H1 (cell line): ENCODE results near the gene PPARD. TPM values are rescaled to one million over a fixed set of nuclear protein-coding genes. Genes with fewer than 3 reads are reported as not detected.

Experiments used
- CTCF ChIA-PET: fragments of 300-600 bp; sonication (Branson Sonifier 250); formaldehyde crosslinking; loops from one replicate; lab custom pipeline; 2021; ENCODE audit not compliant: partially characterized antibody; lab: Charles Lee
- POLR2A ChIA-PET: fragments of 300-600 bp; sonication (Branson Sonifier 250); formaldehyde crosslinking; loops from one replicate; lab custom pipeline; 2021; ENCODE audit warnings: inconsistent platforms; ENCODE audit not compliant: partially characterized antibody; lab: Charles Lee
- DNase-seq, 2 experiments: peaks; one replicate each; pipeline versions ENCODE4 v3.0.0 to v3.0.0-alpha.2; 2010 to 2022; ENCODE audit warnings: low spot score in 2 of 2, low read depth in 1 of 2, mixed read lengths in 1 of 2
- FAIRE-seq: peaks from 2 replicates; lab custom pipeline; 2011; peaks lifted over from hg19 to GRCh38; lab: Jason Lieb, UNC
- H2AFZ ChIP-seq: 2 replicates; pipeline ENCODE4 v1.8.1; 2012; ENCODE audit warnings: low read length, inconsistent platforms
- H2AK5ac ChIP-seq: 2 replicates; pipeline ENCODE4 v1.6.1; 2013; ENCODE audit warnings: low read depth, low read length
- H2BK120ac ChIP-seq: replicated peaks from 2 replicates; pipeline ENCODE3; 2013; ENCODE audit warnings: low read depth, low read length, inconsistent platforms
- H2BK12ac ChIP-seq: 2 replicates; pipeline ENCODE4 v1.6.1; 2013; ENCODE audit warnings: low read depth, low read length
- H2BK15ac ChIP-seq: 2 replicates; pipeline ENCODE4 v1.6.1; 2013; ENCODE audit warnings: low read length
- H2BK20ac ChIP-seq: 2 replicates; pipeline ENCODE4 v1.6.1; 2013; ENCODE audit warnings: low read length
- H2BK5ac ChIP-seq: 2 replicates; pipeline ENCODE4 v1.6.1; 2013; ENCODE audit warnings: low read depth, low read length
- H3K14ac ChIP-seq: 2 replicates; pipeline ENCODE4 v1.6.1; 2013; ENCODE audit warnings: inconsistent platforms; ENCODE audit not compliant: insufficient read length
- H3K18ac ChIP-seq: 2 replicates; pipeline ENCODE4 v1.6.1; 2013; ENCODE audit warnings: low read length; ENCODE audit errors: extremely low read depth
- H3K23ac ChIP-seq: 2 replicates; pipeline ENCODE4 v1.6.1; 2013; ENCODE audit warnings: inconsistent platforms; ENCODE audit not compliant: insufficient read length
- H3K23me2 ChIP-seq: 2 replicates; pipeline ENCODE4 v1.6.1; 2013; ENCODE audit warnings: low read depth, low read length
- H3K27ac ChIP-seq: 2 replicates; pipeline ENCODE4 v1.6.1; 2011; ENCODE audit warnings: low read depth, low read length, inconsistent platforms
- H3K27me3 ChIP-seq, 4 experiments: replicated peaks in 1 of 4; 1 replicate in 1 of 4; 2 replicates in 3 of 4; pipeline versions ENCODE4 v1.6.1 to v1.8.1; 2011 to 2013; ENCODE audit warnings: low read length in 3 of 4, mild to moderate bottlenecking in 3 of 4, inconsistent platforms in 2 of 4, mixed read lengths in 2 of 4, moderate library complexity in 1 of 4; ENCODE audit not compliant: control insufficient read depth in 3 of 4, insufficient read depth in 3 of 4; ENCODE audit errors: extremely low read depth in 1 of 4
- H3K36me3 ChIP-seq, 4 experiments: 2 replicates each; pipeline versions ENCODE4 v1.6.1 to v1.8.1; 2011 to 2013; ENCODE audit warnings: mild to moderate bottlenecking in 4 of 4, low read length in 3 of 4, moderate library complexity in 2 of 4, control low read depth in 1 of 4, inconsistent platforms in 1 of 4; ENCODE audit not compliant: insufficient read depth in 4 of 4, control insufficient read depth in 2 of 4
- H3K4ac ChIP-seq: replicated peaks from 2 replicates; pipeline ENCODE3; 2013; ENCODE audit warnings: low read length, low read depth, mixed read lengths, inconsistent platforms; ENCODE audit not compliant: insufficient read length
- H3K4me1 ChIP-seq, 4 experiments: replicated peaks in 1 of 4; 1 replicate in 1 of 4; 2 replicates in 3 of 4; pipeline versions ENCODE4 v1.6.1 to v1.8.1; 2011 to 2013; ENCODE audit warnings: low read length in 3 of 4, inconsistent platforms in 2 of 4, mixed read lengths in 1 of 4; ENCODE audit not compliant: insufficient read depth in 4 of 4, control insufficient read depth in 3 of 4
- H3K4me2 ChIP-seq, 2 experiments: 2 replicates each; pipeline versions ENCODE4 v1.6.1 to v1.8.1; 2011 to 2013; ENCODE audit warnings: low read depth in 2 of 2, low read length in 2 of 2, control low read depth in 1 of 2, inconsistent platforms in 1 of 2, mild to moderate bottlenecking in 1 of 2; ENCODE audit not compliant: insufficient read depth in 1 of 2
- H3K4me3 ChIP-seq, 4 experiments: fragments of 200-600, 300-600 bp in 1 of 4; sonication (generic), shearing (Covaris generic), sonication (Bioruptor Twin) in 1 of 4; 2 replicates each; pipeline versions ENCODE4 v1.5.1 to v1.8.1; 2011 to 2016; ENCODE audit warnings: low read length in 4 of 4, low read depth in 3 of 4, control low read depth in 2 of 4, inconsistent platforms in 2 of 4, mild to moderate bottlenecking in 2 of 4, mixed read lengths in 1 of 4, moderate library complexity in 1 of 4; ENCODE audit not compliant: insufficient read depth in 2 of 4; ENCODE audit errors: extremely low read depth in 1 of 4
- H3K56ac ChIP-seq: replicated peaks from 2 replicates; pipeline ENCODE3; 2013; ENCODE audit warnings: low read depth, mild to moderate bottlenecking, mixed read lengths, low read length, inconsistent platforms; ENCODE audit not compliant: insufficient read length
- H3K79me1 ChIP-seq: 2 replicates; pipeline ENCODE4 v1.6.1; 2013; ENCODE audit warnings: low read depth, low read length, control low read depth
- H3K79me2 ChIP-seq, 2 experiments: 2 replicates each; pipeline versions ENCODE4 v1.6.1 to v1.8.1; 2012 to 2013; ENCODE audit warnings: low read length in 2 of 2, mild to moderate bottlenecking in 2 of 2, inconsistent platforms in 1 of 2; ENCODE audit not compliant: insufficient read depth in 2 of 2, control insufficient read depth in 1 of 2
- H3K9ac ChIP-seq, 4 experiments: replicated peaks in 1 of 4; 1 replicate in 1 of 4; 2 replicates in 3 of 4; pipeline versions ENCODE4 v1.6.1 to v1.8.1; 2011 to 2013; ENCODE audit warnings: low read depth in 3 of 4, low read length in 3 of 4, control low read depth in 2 of 4, mild to moderate bottlenecking in 2 of 4, moderate library complexity in 2 of 4, inconsistent platforms in 1 of 4; ENCODE audit errors: extremely low read depth in 1 of 4
- H3K9me3 ChIP-seq, 2 experiments: 2 replicates each; pipeline versions ENCODE4 v1.6.1 to v1.8.1; 2012 to 2013; ENCODE audit warnings: mild to moderate bottlenecking in 2 of 2, moderate library complexity in 2 of 2, control low read depth in 1 of 2, inconsistent platforms in 1 of 2, low read depth in 1 of 2, low read length in 1 of 2, mixed read lengths in 1 of 2; ENCODE audit not compliant: insufficient read depth in 2 of 2
- H4K20me1 ChIP-seq, 2 experiments: replicated peaks in 1 of 2; 2 replicates each; pipeline versions ENCODE3 to v1.8.1; 2011 to 2013; ENCODE audit warnings: inconsistent platforms in 2 of 2, low read length in 2 of 2, mild to moderate bottlenecking in 1 of 2; ENCODE audit not compliant: insufficient read depth in 2 of 2, control insufficient read depth in 1 of 2
- H4K5ac ChIP-seq: 2 replicates; pipeline ENCODE4 v1.6.1; 2013; ENCODE audit warnings: low read length, low read depth, mixed read lengths, inconsistent platforms; ENCODE audit not compliant: insufficient read length
- H4K8ac ChIP-seq: 2 replicates; pipeline ENCODE4 v1.8.0; 2013; ENCODE audit warnings: mild to moderate bottlenecking, moderate library complexity, low read length, inconsistent platforms; ENCODE audit not compliant: insufficient read depth; ENCODE audit errors: extremely low read depth
- H4K91ac ChIP-seq: replicated peaks from 2 replicates; pipeline ENCODE3; 2013; ENCODE audit warnings: low read length, mixed read lengths, inconsistent platforms; ENCODE audit not compliant: insufficient read length
- ASH2L ChIP-seq: fragments of 200-600, 300-600 bp; sonication (generic); IDR thresholded peaks from one replicate; pipeline ENCODE4 v1.7.1; 2017; ENCODE audit warnings: low read length
- CHD2 ChIP-seq: IDR thresholded peaks from 2 replicates; pipeline ENCODE4 v1.6.1; 2012; ENCODE audit warnings: low read length, improper control_type of control experiment
- CREB1 ChIP-seq: IDR thresholded peaks from 2 replicates; pipeline ENCODE4 v1.6.1; 2012; ENCODE audit warnings: inconsistent platforms
- FOSL1 ChIP-seq: IDR thresholded peaks from 2 replicates; pipeline ENCODE4 v1.6.1; 2011; ENCODE audit warnings: mild to moderate bottlenecking, low read depth, low read length, moderate library complexity; ENCODE audit not compliant: insufficient read depth
- GTF2F1 ChIP-seq: IDR thresholded peaks from 2 replicates; pipeline ENCODE4 v1.6.1; 2012; ENCODE audit warnings: low read depth, low read length, improper control_type of control experiment, borderline replicate concordance
- JUN ChIP-seq: IDR thresholded peaks from 2 replicates; pipeline ENCODE4 v1.6.1; 2011; ENCODE audit warnings: low read depth, mild to moderate bottlenecking, improper control_type of control experiment, low read length
- KDM1A ChIP-seq: fragments of 200-600, 300-600 bp; sonication (generic); IDR thresholded peaks from 2 replicates; pipeline ENCODE4 v1.7.1; 2016; ENCODE audit warnings: mild to moderate bottlenecking, low read length, borderline replicate concordance
- KDM4A ChIP-seq: IDR thresholded peaks from one replicate; pipeline ENCODE4 v1.7.1; 2012; ENCODE audit warnings: low read depth, mild to moderate bottlenecking, moderate library complexity, low read length, inconsistent platforms; ENCODE audit not compliant: severe bottlenecking
- MAX ChIP-seq: IDR thresholded peaks from 2 replicates; pipeline ENCODE4 v1.6.1; 2012; ENCODE audit warnings: inconsistent platforms
- RAD21 ChIP-seq, 2 experiments: IDR thresholded peaks in 1 of 2; conservative IDR thresholded peaks in 1 of 2; 2 replicates each; pipeline ENCODE4 v1.6.1; 2011; ENCODE audit warnings: low read depth in 2 of 2, low read length in 2 of 2, improper control_type of control experiment in 1 of 2, inconsistent platforms in 1 of 2, mild to moderate bottlenecking in 1 of 2, moderate library complexity in 1 of 2
- SAP30 ChIP-seq: fragments of 300-600 bp; sonication (generic); IDR thresholded peaks from 2 replicates; pipeline ENCODE4 v1.7.1; 2012; ENCODE audit warnings: low read length, moderate library complexity, mild to moderate bottlenecking, inconsistent platforms; ENCODE audit not compliant: insufficient read depth, insufficient replicate concordance
- SP2 ChIP-seq: IDR thresholded peaks from 2 replicates; pipeline ENCODE4 v1.6.1; 2012; ENCODE audit warnings: mild to moderate bottlenecking, low read length, inconsistent platforms
- SP4 ChIP-seq: IDR thresholded peaks from 2 replicates; pipeline ENCODE4 v1.6.1; 2012; ENCODE audit warnings: low read length, inconsistent platforms
- TAF1 ChIP-seq: IDR thresholded peaks from 2 replicates; pipeline ENCODE4 v1.6.1; 2011; ENCODE audit warnings: mild to moderate bottlenecking, low read depth, low read length
- WGBS, 2 experiments: shearing (Covaris generic) in 1 of 2; methylation state at CpG; one replicate each; pipeline versions ENCODE4 v1.1.6 to v1.1.7; 2013 to 2015; ENCODE audit warnings: low lambda C conversion rate in 2 of 2, mixed read lengths in 2 of 2, inconsistent platforms in 1 of 2, low coverage in 1 of 2, missing lambda C conversion rate in 1 of 2; ENCODE audit not compliant: insufficient replicate concordance in 2 of 2, insufficient coverage in 1 of 2, insufficient read length in 1 of 2; ENCODE audit errors: extremely low coverage in 1 of 2, missing lambda C conversion rate in 1 of 2; 5-methylcytosine and 5-hydroxymethylcytosine counted together
- polyA plus RNA-seq, 7 experiments: library from polyadenylated mRNA; depleted of rRNA in 3 of 7; stranded (reverse) in 5 of 7; unstranded in 2 of 7; fragments of >200 nt in 5 of 7; fragments of 200-250 nt in 2 of 7; gene quantifications; 1 replicate in 5 of 7; 2 replicates in 1 of 7; 4 replicates in 1 of 7; pipeline versions ENCODE4 v1.2.1 to v1.2.3, GENCODE V29; 2011 to 2013; ENCODE audit warnings: missing spikeins in 2 of 7, mixed read lengths in 2 of 7
- total RNA-seq: library from RNA; stranded (reverse); fragmentation: NEBNext Ultra II Directional; extraction: Animal tissue kit (Norgen Biotek cat#: 25700); gene quantifications from 2 replicates; pipeline ENCODE4 v1.2.1, GENCODE V29; 2021

PPARD gene
- total and polyA plus RNA-seq, 2 of the 8 experiments (the other 6 are each of a cell fraction or from before 2014, with no cell fraction given): 14.6 to 14.9 TPM

GRCh38 chr6:35363293-35363750, 21.0 kb downstream of the PPARD start:
- H3K4me1 ChIP-seq: peaks cover 4 to 17% (median 13%) of the 10 kb centered on the region in 4 experiments
- H3K4me3 ChIP-seq: no peak overlapping the region
- H2AFZ ChIP-seq: no peak overlapping the region
- FAIRE-seq (no peak), DNase-seq (no peak)
- H3K4ac ChIP-seq: no peak overlapping the region
- no peaks in the 10 kb centered on the region for H3K36me3 ChIP-seq
- 0 out of 2 replicates have a peak, but pooled peaks cover 2% of the 10 kb centered on the region for H3K23me2 ChIP-seq
- H3K18ac ChIP-seq: no peak overlapping the region
- no peak overlapping the region for H3K14ac ChIP-seq
- no peak overlapping the region for H3K9ac ChIP-seq
- H3K79me2 ChIP-seq: peaks cover 0 to 3% of the 10 kb centered on the region in 2 experiments; a peak in 1 of 4 replicates
- 0 out of 2 replicates have a peak overlapping the region, but pooled peaks have one; percentile 26 for H2AK5ac ChIP-seq
- H3K23ac ChIP-seq: no peak overlapping the region
- no peak overlapping the region for H3K56ac ChIP-seq
- peak overlapping the region; percentile 83 for H2BK5ac ChIP-seq
- no peaks in the 10 kb centered on the region for H3K27me3 ChIP-seq
- no peak overlapping the region for H2BK20ac ChIP-seq
- no peak overlapping the region for H3K27ac ChIP-seq
- 0 out of 2 replicates have a peak overlapping the region, but pooled peaks have one; percentile 1 for H2BK12ac ChIP-seq
- no peaks in the 10 kb centered on the region; the same call in 1 of the 2 replicates for H3K79me1 ChIP-seq
- ChIA-PET POLR2A (no interaction called here), CTCF (interaction anchor here (0.6 to 1.7 kb wide), 7 partner anchors 10 to 462 kb away, joined by 3 to 4 read pairs (median 3); no protein-coding TSS in a partner anchor)
- no peak overlapping the region for H3K4me2 ChIP-seq
- no peaks in the 10 kb centered on the region for H3K9me3 ChIP-seq
- no peak overlapping the region for H2BK120ac ChIP-seq
- H4K5ac ChIP-seq: no peak overlapping the region
- H4K8ac ChIP-seq: peak overlapping the region; percentile 75
- WGBS, 2 experiments: 81% methylated on average over 10 of the region's 10 CpGs; no CpG with 5 or more reads in 1 of the 2 experiments
- no peak overlapping the region for H2BK15ac ChIP-seq
- H4K91ac ChIP-seq: peak overlapping the region; percentile 62
- no peaks in the 10 kb centered on the region for H4K20me1 ChIP-seq
- TF ChIP-seq CHD2 (no peak), KDM4A (no peak), FOSL1 (no peak), GTF2F1 (no peak), MAX (no peak), SP2 (no peak), KDM1A (no peak), ASH2L (no peak), SP4 (no peak), TAF1 (no peak), JUN (no peak), RAD21 (IDR thresholded peaks at IDR 0.05 in 1 of 2, conservative IDR thresholded peaks at IDR 0.05 in 1 of 2; ENCODE audit: low read depth in 2 of 2, low read length in 2 of 2) (no peak), CREB1 (no peak), SAP30 (no peak)
